H7 (cell line): Measurements from ENCODE around the gene PPIE. TPM values are rescaled to one million over a fixed set of nuclear protein-coding genes. Genes with fewer than 3 reads are reported as not detected.
"Not testable (repeated sequence)": the region's sequence is repeated elsewhere in the genome, so short reads cannot be mapped to it uniquely, and the experiment has no call there.

Source experiments
- DNase-seq: peaks from one replicate; pipeline ENCODE4 v3.0.0; 2012
- H3K27me3 ChIP-seq: 2 replicates; pipeline ENCODE4 v1.6.0; 2011; ENCODE audit warnings: mild to moderate bottlenecking, low read length; ENCODE audit not compliant: control insufficient read depth, insufficient read depth
- H3K36me3 ChIP-seq: replicated peaks from 2 replicates; pipeline ENCODE4 v1.5.1; 2011; ENCODE audit warnings: low read length; ENCODE audit not compliant: control insufficient read depth, insufficient read depth
- H3K4me3 ChIP-seq: 2 replicates; pipeline ENCODE4 v1.5.1; 2011; ENCODE audit warnings: low read depth, mild to moderate bottlenecking, control low read depth, low read length, moderate library complexity; ENCODE audit not compliant: insufficient read depth
- total RNA-seq: library from RNA; depleted of rRNA; stranded (reverse); fragments of >200 nt; shearing (Covaris generic); gene quantifications from 2 replicates; pipeline ENCODE4 v1.2.3, GENCODE V29; 2014

The PPIE gene
- total RNA-seq, 1 experiment from 2014 or later, result 63.1 TPM

DNA sequence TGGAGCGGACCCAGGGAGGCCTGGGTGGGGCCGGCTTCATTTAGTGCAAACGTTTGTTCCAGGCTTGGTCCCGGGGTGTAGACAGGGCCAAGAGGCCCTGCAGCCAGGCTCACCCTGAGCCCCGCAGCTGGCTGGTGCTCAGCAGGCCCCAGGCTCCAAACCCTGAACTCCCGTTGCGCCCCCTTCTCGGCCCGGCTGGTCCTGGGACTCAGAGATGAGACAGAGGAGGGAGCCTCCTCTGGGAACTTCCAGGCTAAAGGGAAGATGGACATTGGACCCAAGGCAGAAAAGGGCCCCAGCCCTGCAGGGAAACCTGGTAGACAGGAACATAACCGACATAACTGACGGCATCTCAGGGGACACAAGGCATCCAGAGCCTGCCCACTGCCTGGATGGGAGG is 36.5 kb downstream of the PPIE start:
- not testable (repeated sequence) for H3K4me3 ChIP-seq, H3K27me3 ChIP-seq, H3K36me3 ChIP-seq, DNase-seq

- not testable (repeated sequence) for H3K36me3 ChIP-seq, H3K4me3 ChIP-seq, DNase-seq, H3K27me3 ChIP-seq
Observed at GRCh38 chr1:39775676-39776399, 37.2 kb downstream of the PPIE start.

DNA sequence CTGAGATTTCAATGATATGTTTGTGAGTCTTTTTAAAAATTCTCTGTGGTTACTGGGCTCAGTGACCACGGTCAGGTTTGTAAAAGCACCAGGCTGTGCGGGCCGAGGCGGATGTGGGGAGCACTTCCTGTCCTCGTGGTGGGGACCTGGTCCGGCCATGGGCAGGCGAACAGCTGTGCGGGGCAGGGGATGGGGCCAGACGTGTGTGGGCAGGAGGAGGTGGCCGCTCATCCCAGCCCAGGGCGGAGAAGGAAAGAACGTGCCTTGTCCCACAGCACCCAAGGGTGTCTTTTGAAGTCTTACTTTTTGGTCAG is 37.7 kb downstream of the PPIE start:
- peaks cover 4% of the 10 kb centered on the region for H3K27me3 ChIP-seq
- DNase-seq, result no peak
- no peak overlapping the region for H3K4me3 ChIP-seq
- H3K36me3 ChIP-seq, result no peaks in the 10 kb centered on the region

GRCh38 chr1:39776886-39777285 is 38.2 kb downstream of the PPIE start:
- H3K27me3 ChIP-seq, result peaks cover 4% of the 10 kb centered on the region; the same call in 1 of the 2 replicates
- DNase-seq, result no peak
- H3K36me3 ChIP-seq, result no peaks in the 10 kb centered on the region
- no peak overlapping the region for H3K4me3 ChIP-seq

- H3K27me3 ChIP-seq, result peaks cover 4% of the 10 kb centered on the region; the same call in 1 of the 2 replicates
- no peaks in the 10 kb centered on the region for H3K36me3 ChIP-seq
- no peak overlapping the region for H3K4me3 ChIP-seq
- DNase-seq, result no peak
Observed at GRCh38 chr1:39777306-39777705, 38.6 kb downstream of the PPIE start.

GRCh38 chr1:39777896-39778295 is 39.2 kb downstream of the PPIE start:
- H3K4me3 ChIP-seq, H3K27me3 ChIP-seq, DNase-seq, H3K36me3 ChIP-seq: not testable (repeated sequence)

GRCh38 chr1:39778463-39779099 is 39.9 kb downstream of the PPIE start:
- not testable (repeated sequence) for H3K36me3 ChIP-seq, H3K27me3 ChIP-seq, H3K4me3 ChIP-seq, DNase-seq

GRCh38 chr1:39779137-39779536 is 40.5 kb downstream of the PPIE start:
- Histone ChIP-seq H3K27me3 (peaks cover 13% of the 10 kb centered on the region; the same call in 1 of the 2 replicates), H3K4me3 (no peak overlapping the region), H3K36me3 (no peaks in the 10 kb centered on the region)
- no peak for DNase-seq

DNA sequence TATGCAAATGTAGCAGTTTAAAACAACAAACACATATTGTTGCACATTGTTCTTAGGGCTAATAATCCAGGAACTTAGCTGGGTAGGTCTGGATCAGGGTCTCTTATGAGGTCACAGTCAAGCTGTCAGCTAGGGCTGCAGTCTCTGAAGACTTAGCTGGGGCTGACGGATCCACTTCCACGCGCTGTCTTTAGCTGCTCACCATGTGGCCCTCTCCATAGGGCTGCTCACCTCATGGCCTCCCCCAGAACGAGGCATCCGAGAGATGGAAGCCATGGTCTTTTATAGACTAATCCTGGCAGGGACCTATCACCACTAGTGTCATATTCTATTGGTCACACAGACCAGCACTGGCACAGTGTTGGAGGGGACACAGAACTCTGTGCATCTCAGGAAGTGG is 41.1 kb downstream of the PPIE start:
- Histone ChIP-seq H3K4me3 (no peak overlapping the region), H3K36me3 (no peaks in the 10 kb centered on the region), H3K27me3 (peaks cover 13% of the 10 kb centered on the region; the same call in 1 of the 2 replicates)
- no peak for DNase-seq

DNA sequence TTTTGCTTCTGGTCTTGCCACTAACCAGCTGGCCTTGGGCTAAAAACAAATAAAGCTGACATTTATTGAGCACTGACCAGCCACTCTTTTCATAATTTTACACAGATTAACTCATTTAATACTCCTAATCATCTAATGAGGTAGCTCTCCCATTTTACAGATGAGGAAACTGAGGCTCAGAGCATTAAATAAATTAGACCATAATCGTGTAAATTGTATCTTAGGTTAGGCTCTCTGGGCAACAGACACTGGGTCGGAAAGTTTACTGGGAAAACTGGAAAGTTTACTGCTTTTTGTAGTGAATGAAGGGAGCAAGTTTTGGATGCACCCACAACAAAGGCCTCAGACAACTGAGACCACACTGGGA is 42.6 kb downstream of the PPIE start:
- Histone ChIP-seq H3K27me3 (peaks cover 17% of the 10 kb centered on the region), H3K36me3 (no peaks in the 10 kb centered on the region), H3K4me3 (no peak overlapping the region)
- DNase-seq, result no peak

- Histone ChIP-seq H3K36me3 (no peaks in the 10 kb centered on the region), H3K27me3 (peaks cover 24% of the 10 kb centered on the region)
- no peak for DNase-seq
Observed at GRCh38 chr1:39782103-39782502, 43.4 kb downstream of the PPIE start.

DNA sequence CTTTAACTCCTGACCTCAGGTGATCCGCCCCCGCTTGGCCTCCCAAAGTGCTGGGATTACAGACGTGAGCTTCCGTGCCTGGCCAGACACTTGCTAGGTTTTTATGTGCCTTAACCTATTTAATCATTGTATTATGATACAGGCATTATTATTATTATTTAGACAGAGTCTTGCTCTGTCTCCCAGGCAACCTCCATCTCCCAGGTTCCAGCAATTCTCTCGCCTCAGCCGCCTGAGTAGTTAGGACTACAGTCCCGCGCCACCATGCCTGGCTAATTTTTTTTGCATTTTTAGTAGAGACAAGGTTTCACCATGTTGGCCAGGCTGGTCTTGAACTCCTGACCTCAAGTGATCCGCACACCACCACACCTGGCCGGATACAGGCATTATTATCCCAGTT is 44.0 kb downstream of the PPIE start:
- peaks cover 30% of the 10 kb centered on the region for H3K27me3 ChIP-seq
- DNase-seq, H3K4me3 ChIP-seq, H3K36me3 ChIP-seq: not testable (repeated sequence)

More at GRCh38 chr1:39782103-39782502, 43.4 kb downstream of the PPIE start:
- H3K4me3 ChIP-seq, result no peak overlapping the region

DNA sequence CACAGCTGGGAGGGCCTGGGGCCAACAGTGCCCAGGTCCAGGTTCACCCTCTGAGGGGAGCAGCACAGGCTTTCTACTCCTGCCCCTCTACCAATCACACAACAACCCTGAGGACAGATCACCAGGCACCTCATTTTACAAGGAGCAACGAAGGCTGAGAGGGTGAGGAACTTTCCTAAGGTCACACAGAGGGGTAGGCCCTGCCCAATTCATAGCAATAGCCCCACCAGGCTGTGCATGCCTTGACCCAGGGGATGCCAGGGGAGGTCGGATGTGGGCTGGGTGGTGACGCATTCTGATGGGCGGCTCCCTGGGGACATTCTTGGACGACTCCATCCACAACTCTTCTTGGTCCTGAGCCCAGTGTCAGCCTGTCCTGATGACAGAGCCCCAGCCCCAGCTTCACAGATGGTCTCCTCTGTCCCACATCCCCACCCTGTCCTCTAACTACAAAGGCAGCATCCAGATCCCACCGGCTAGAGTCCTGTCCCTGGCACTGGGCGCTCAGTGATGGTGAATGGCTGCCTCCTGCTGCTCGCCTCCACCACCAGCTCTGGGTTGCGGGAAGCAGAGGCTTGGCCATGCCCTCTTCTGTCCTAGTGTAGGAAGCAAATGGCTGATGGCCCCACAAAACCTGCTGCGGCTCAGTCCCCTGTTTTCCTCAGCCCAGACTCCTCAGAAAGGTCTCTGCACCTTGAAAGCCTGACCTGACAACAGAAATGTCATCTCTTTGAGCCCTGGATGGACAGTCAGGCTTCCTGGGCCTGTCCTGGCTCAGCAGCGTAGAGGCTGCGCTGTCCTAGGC is 47.8 kb downstream of the PPIE start:
- H3K36me3 ChIP-seq, H3K4me3 ChIP-seq, DNase-seq: not testable (repeated sequence)
- H3K27me3 ChIP-seq, result peaks cover 58% of the 10 kb centered on the region

GRCh38 chr1:39787108-39787375 is 48.4 kb downstream of the PPIE start:
- not testable (repeated sequence) for DNase-seq, H3K4me3 ChIP-seq, H3K36me3 ChIP-seq
- peaks cover 63% of the 10 kb centered on the region for H3K27me3 ChIP-seq

DNA sequence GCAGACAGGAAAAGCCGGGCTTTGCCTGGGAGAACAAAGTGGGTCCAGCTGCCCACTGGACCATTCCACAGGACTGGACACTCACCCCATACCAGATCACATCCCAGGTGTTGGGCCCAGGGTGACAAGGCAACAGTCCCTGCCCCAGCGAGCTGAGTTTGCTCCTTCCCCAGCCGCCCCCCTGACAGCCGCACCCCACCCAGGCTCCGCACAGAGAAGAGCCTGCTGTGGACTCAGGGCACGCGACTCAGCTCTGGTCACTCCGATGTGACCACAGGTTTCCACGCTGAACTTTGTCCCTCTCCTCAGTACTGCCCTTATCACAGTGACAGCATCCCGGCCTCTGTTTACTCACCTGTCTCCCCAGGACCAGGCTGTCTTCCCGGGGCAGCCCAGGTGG is 48.8 kb downstream of the PPIE start:
- DNase-seq, result peak; percentile 49
- H3K27me3 ChIP-seq, result peaks cover 65% of the 10 kb centered on the region
- H3K36me3 ChIP-seq, result no peaks in the 10 kb centered on the region
- no peak overlapping the region for H3K4me3 ChIP-seq
